ENCODE results near the gene ASAP2.

The ASAP2 gene

DNA sequence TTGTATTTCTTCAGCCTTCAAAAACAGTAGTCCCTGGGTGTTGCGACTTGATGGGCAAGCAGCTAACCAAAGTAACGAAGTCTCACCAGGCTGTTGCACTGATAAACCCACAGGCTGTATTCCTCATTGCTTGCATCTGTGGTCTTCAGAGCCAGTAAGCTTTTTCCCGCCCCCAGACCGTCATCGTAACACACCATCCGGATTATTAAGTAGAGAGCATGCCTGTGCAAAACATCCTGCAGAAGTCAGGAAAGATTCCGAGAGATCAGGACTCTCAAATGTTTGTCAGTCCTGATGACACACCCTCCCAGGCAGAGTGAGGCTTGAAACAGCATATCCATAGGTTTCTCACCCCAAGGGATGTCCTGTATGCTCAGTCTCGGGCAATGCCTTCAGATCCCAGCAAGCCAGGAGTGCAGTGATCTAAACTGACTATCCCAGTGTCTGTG, 200.8 kb downstream of the ASAP2 start:
- no peak overlapping the region for H3K4me3 ChIP-seq (ENCODE audit: low read length)
- peak; percentile 89 for DNase-seq (ENCODE audit: low read depth)
- TF ChIP-seq, protein P1, sequence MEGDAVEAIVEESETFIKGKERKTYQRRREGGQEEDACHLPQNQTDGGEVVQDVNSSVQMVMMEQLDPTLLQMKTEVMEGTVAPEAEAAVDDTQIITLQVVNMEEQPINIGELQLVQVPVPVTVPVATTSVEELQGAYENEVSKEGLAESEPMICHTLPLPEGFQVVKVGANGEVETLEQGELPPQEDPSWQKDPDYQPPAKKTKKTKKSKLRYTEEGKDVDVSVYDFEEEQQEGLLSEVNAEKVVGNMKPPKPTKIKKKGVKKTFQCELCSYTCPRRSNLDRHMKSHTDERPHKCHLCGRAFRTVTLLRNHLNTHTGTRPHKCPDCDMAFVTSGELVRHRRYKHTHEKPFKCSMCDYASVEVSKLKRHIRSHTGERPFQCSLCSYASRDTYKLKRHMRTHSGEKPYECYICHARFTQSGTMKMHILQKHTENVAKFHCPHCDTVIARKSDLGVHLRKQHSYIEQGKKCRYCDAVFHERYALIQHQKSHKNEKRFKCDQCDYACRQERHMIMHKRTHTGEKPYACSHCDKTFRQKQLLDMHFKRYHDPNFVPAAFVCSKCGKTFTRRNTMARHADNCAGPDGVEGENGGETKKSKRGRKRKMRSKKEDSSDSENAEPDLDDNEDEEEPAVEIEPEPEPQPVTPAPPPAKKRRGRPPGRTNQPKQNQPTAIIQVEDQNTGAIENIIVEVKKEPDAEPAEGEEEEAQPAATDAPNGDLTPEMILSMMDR (IDR thresholded peaks at IDR 0.05; ENCODE audit: insufficient read depth, low read depth, low read length, missing control alignments), result no peak

DNA sequence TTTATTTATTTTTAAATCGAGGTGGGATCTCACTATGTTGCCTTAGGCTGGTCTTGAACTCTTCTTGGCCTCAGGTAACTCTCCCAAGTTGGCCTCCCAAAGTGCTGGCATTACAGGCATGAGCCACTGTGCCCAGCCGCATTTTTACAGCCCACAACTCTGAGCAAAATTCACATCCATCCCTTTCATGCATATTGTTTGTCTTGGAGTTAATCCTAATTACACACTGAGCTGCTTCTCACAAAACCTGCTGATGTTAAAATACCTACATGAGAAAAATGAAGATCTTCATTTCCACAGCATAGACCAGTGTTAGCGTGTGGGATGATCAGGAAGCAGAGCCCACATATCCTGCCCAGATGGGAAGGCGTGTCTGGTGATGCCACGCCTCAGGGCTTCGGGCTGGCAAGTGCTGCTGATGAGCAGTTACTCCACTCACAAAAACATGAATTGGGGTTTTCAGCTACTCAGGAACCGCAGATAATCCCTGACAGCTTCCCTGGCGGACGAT, 202.1 kb downstream of the ASAP2 start:
- TF ChIP-seq, protein P1 (IDR thresholded peaks at IDR 0.05; ENCODE audit: insufficient read depth, low read depth, low read length, missing control alignments), result no peak
- no peak overlapping the region for H3K4me3 ChIP-seq (ENCODE audit: low read length)
- DNase-seq (ENCODE audit: low read depth), result peak; percentile 86

DNA sequence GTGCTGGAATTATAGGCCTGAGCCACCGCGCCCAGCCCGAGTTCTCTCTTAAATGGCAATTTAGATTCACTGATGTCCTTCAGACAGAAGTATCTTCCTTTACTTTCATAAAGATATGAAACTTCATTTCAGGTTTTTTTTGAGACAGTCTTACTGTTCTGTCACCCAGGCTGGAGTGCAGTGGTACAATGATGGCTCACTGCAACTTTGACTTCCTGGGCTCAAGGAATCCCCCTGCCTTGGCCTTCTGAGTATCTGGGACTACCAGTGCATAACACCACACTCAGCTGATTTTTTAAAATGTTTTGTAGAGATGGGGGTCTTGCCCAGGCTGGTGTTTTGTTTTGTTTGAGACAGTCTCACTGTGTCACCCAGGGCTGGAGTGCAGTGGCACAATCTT, 203.5 kb downstream of the ASAP2 start:
- H3K4me3 ChIP-seq (ENCODE audit: low read length), result no peak overlapping the region
- TF ChIP-seq, protein P1 (IDR thresholded peaks at IDR 0.05; ENCODE audit: insufficient read depth, low read depth, low read length, missing control alignments), result no peak
- no peak for DNase-seq (ENCODE audit: low read depth)

DNA sequence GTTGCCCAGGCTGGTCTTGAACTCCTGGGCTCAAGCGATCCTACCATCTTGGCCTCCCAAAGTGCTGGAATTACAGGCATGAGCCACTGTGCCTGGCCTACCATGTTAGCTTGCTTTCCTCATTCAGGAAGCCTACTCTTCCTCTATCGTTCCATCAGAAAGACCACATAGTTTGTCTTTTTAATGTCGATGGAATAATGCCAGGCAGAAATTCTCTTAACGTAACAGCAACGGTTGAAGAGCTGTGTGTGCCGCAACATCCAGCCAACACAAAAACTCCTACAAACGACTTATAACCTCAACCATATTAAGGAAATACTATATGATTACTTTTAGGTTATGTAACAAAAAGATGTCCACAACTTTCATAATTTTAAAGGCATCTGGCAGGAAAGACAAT, 206.2 kb downstream of the ASAP2 start:
- TF ChIP-seq, protein P1 (IDR thresholded peaks at IDR 0.05; ENCODE audit: insufficient read depth, low read depth, low read length, missing control alignments), result no peak
- no peak for DNase-seq (ENCODE audit: low read depth)
- no peak overlapping the region for H3K4me3 ChIP-seq (ENCODE audit: low read length)

DNA sequence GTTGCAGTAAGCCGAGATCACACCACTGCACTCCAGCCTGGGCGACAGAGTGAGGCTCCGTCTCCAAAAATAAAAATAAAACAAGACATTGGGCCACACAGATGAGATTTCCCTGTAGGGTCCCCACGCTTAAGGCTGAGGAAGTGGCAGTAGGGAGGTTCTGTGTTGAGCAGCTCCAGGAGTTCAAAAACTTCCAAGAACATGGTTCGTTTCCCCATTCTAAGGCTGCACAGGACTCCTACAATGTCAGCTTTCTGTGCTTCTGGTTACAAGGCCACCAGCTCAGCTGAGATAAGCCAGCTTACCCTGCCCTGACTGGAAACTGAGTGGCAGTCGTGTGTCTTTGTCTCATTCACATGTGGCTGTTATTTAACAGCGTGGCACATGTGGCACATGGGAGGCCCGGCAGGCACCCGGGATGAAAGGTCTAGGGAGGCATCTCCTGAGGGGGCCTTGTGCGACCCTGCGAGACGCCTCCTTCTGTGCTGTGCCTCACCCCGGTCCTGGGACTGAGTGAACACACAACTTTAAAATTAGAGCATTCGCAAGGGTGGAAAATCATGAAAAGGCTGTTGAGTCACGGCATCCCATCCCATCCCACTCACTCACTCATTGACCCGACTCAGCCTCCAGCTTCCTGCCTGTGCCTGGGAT, 209.0 kb downstream of the ASAP2 start:
- TF ChIP-seq, protein P1 (IDR thresholded peaks at IDR 0.05; ENCODE audit: insufficient read depth, low read depth, low read length, missing control alignments), result no peak
- H3K4me3 ChIP-seq (ENCODE audit: low read length), result no peak overlapping the region
- peak; percentile 36 for DNase-seq (ENCODE audit: low read depth)

DNA sequence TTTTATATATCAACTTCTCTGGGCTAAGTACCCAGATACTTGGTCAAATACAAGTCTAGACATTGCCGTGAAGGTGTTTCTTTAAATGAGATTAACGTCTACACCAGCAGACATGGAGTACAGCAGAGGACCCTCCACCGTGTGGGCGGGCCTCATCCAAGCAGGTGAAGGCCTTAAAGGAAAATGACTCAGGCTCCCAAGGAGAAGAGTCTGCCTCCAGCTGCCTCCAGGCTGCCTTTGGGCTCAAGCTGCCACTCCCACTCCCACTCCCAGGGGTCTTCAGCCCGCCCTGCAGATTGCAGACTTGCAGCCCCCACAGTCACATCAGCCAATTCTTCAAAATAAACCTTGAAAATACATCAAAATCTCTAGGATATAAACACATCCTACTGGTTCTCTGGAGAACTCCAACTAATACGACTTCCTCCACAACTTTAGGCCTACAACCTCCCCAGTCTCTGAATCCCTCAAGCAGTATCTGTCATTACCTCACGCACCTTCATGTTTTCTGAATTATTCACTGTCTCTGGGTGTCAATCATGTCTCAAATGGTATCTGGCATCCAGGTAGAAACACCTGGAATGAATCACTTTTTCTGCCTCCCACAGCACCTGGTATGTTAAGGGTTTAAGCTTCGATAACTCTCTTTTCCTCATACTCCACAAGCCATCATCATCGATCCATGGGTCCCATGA, 209.8 kb downstream of the ASAP2 start:
- no peak overlapping the region for H3K4me3 ChIP-seq (ENCODE audit: low read length)
- DNase-seq (ENCODE audit: low read depth), result peak; percentile 96
- TF ChIP-seq, protein P1 (IDR thresholded peaks at IDR 0.05; ENCODE audit: insufficient read depth, low read depth, low read length, missing control alignments), result no peak

Measured in epithelial cell of esophagus (primary cell).